Activated naive CD4-positive, alpha-beta T cell treated with anti-CD3 and anti-CD28 coated beads, Interleukin-2, amount 50 U/mL, for 24 hours (primary cell): ENCODE results near the gene HSPA9.

Experiments used
- H3K27ac Mint-ChIP-seq: one replicate; pipeline ENCODE4 v1.8.0; 2021; ENCODE audit warnings: mild to moderate bottlenecking, mixed read lengths
- H3K27me3 Mint-ChIP-seq: one replicate; pipeline ENCODE4 v1.8.0; 2021; ENCODE audit warnings: mixed read lengths
- H3K36me3 Mint-ChIP-seq: one replicate; pipeline ENCODE4 v1.8.0; 2021; ENCODE audit warnings: mixed read lengths
- H3K4me1 Mint-ChIP-seq: one replicate; pipeline ENCODE4 v1.8.0; 2021; ENCODE audit warnings: mixed read lengths
- H3K4me3 Mint-ChIP-seq: one replicate; pipeline ENCODE4 v1.8.0; 2021; ENCODE audit warnings: mild to moderate bottlenecking, mixed read lengths
- H3K9me3 Mint-ChIP-seq: one replicate; pipeline ENCODE4 v1.8.0; 2021; ENCODE audit warnings: mixed read lengths

HSPA9 gene

GRCh38 chr5:138575194-138576015 lies at the start of gene HSPA9:
Gene HSPA9 (minus strand): TSS chr5:138575401. CDS start chr5:138575318, 83 bp downstream.
- Mint-ChIP-seq H3K4me3 (peak within 1 kb of the TSS; percentile 97), H3K27me3 (no peaks in the 10 kb centered on the region), H3K9me3 (no peaks in the 10 kb centered on the region), H3K27ac (peak within 1 kb of the TSS; percentile 100), H3K4me1 (peaks cover 35% of the 10 kb centered on the region), H3K36me3 (peaks cover 14% of the 10 kb centered on the region)

GRCh38 chr5:138623053-138623452 lies 47.9 kb upstream of the HSPA9 start:
- no peak overlapping the region for H3K27ac Mint-ChIP-seq
- H3K27me3 Mint-ChIP-seq = peaks cover 25% of the 10 kb centered on the region
- no peaks in the 10 kb centered on the region for H3K9me3 Mint-ChIP-seq
- H3K36me3 Mint-ChIP-seq = peaks cover 2% of the 10 kb centered on the region
- H3K4me1 Mint-ChIP-seq = no peaks in the 10 kb centered on the region
- no peak overlapping the region for H3K4me3 Mint-ChIP-seq

GRCh38 chr5:138622051-138622450 lies 46.9 kb upstream of the HSPA9 start:
- Mint-ChIP-seq H3K4me3 (no peak overlapping the region), H3K9me3 (no peaks in the 10 kb centered on the region), H3K27ac (no peak overlapping the region), H3K36me3 (peaks cover 2% of the 10 kb centered on the region), H3K27me3 (peaks cover 24% of the 10 kb centered on the region), H3K4me1 (no peaks in the 10 kb centered on the region)

- Mint-ChIP-seq H3K36me3 (peaks cover 2% of the 10 kb centered on the region), H3K9me3 (no peaks in the 10 kb centered on the region), H3K27me3 (peaks cover 23% of the 10 kb centered on the region), H3K4me1 (no peaks in the 10 kb centered on the region), H3K27ac (no peak overlapping the region), H3K4me3 (no peak overlapping the region)
Measured at GRCh38 chr5:138620663-138621224, 45.5 kb upstream of the HSPA9 start.

- H3K27me3 Mint-ChIP-seq = peaks cover 27% of the 10 kb centered on the region
- no peak overlapping the region for H3K4me3 Mint-ChIP-seq
- H3K36me3 Mint-ChIP-seq = peaks cover 2% of the 10 kb centered on the region
- H3K27ac Mint-ChIP-seq = no peak overlapping the region
- H3K9me3 Mint-ChIP-seq = no peaks in the 10 kb centered on the region
- peaks cover 3% of the 10 kb centered on the region for H3K4me1 Mint-ChIP-seq
Measured at GRCh38 chr5:138616508-138616907, 41.3 kb upstream of the HSPA9 start.

- H3K9me3 Mint-ChIP-seq = no peaks in the 10 kb centered on the region
- peaks cover 24% of the 10 kb centered on the region for H3K27me3 Mint-ChIP-seq
- H3K4me1 Mint-ChIP-seq = peaks cover 11% of the 10 kb centered on the region
- H3K36me3 Mint-ChIP-seq = no peaks in the 10 kb centered on the region
- H3K4me3 Mint-ChIP-seq = no peak overlapping the region
- no peak overlapping the region for H3K27ac Mint-ChIP-seq
Measured at GRCh38 chr5:138615461-138615860, 40.3 kb upstream of the HSPA9 start.

- Mint-ChIP-seq H3K9me3 (no peaks in the 10 kb centered on the region), H3K4me3 (no peak overlapping the region), H3K4me1 (peaks cover 11% of the 10 kb centered on the region), H3K27me3 (peaks cover 29% of the 10 kb centered on the region), H3K36me3 (no peaks in the 10 kb centered on the region), H3K27ac (no peak overlapping the region)
Measured at GRCh38 chr5:138611678-138612218, 36.5 kb upstream of the HSPA9 start.

- Mint-ChIP-seq H3K27ac (no peak overlapping the region), H3K4me1 (peaks cover 11% of the 10 kb centered on the region), H3K4me3 (no peak overlapping the region), H3K27me3 (peaks cover 29% of the 10 kb centered on the region), H3K36me3 (no peaks in the 10 kb centered on the region), H3K9me3 (no peaks in the 10 kb centered on the region)
Measured at GRCh38 chr5:138610918-138611677, 35.9 kb upstream of the HSPA9 start.

- no peaks in the 10 kb centered on the region for H3K36me3 Mint-ChIP-seq
- H3K27me3 Mint-ChIP-seq = peaks cover 27% of the 10 kb centered on the region
- no peak overlapping the region for H3K4me3 Mint-ChIP-seq
- no peaks in the 10 kb centered on the region for H3K9me3 Mint-ChIP-seq
- no peak overlapping the region for H3K27ac Mint-ChIP-seq
- peaks cover 11% of the 10 kb centered on the region for H3K4me1 Mint-ChIP-seq
Measured at GRCh38 chr5:138610415-138610917, 35.3 kb upstream of the HSPA9 start.

GRCh38 chr5:138606378-138607064 lies 31.3 kb upstream of the HSPA9 start:
- peaks cover 29% of the 10 kb centered on the region for H3K4me1 Mint-ChIP-seq
- no peaks in the 10 kb centered on the region for H3K36me3 Mint-ChIP-seq
- no peak overlapping the region for H3K27ac Mint-ChIP-seq
- H3K9me3 Mint-ChIP-seq = no peaks in the 10 kb centered on the region
- H3K4me3 Mint-ChIP-seq = no peak overlapping the region
- H3K27me3 Mint-ChIP-seq = peaks cover 15% of the 10 kb centered on the region

- H3K36me3 Mint-ChIP-seq = no peaks in the 10 kb centered on the region
- H3K27ac Mint-ChIP-seq = no peak overlapping the region
- peaks cover 21% of the 10 kb centered on the region for H3K4me1 Mint-ChIP-seq
- no peaks in the 10 kb centered on the region for H3K9me3 Mint-ChIP-seq
- peaks cover 16% of the 10 kb centered on the region for H3K27me3 Mint-ChIP-seq
- no peak overlapping the region for H3K4me3 Mint-ChIP-seq
Measured at GRCh38 chr5:138605254-138605972, 30.2 kb upstream of the HSPA9 start.

- Mint-ChIP-seq H3K27ac (no peak overlapping the region), H3K4me3 (no peak overlapping the region), H3K27me3 (peaks cover 15% of the 10 kb centered on the region), H3K36me3 (no peaks in the 10 kb centered on the region), H3K9me3 (no peaks in the 10 kb centered on the region), H3K4me1 (peaks cover 21% of the 10 kb centered on the region)
Measured at GRCh38 chr5:138604176-138604785, 29.1 kb upstream of the HSPA9 start.

- Mint-ChIP-seq H3K9me3 (no peaks in the 10 kb centered on the region), H3K36me3 (no peaks in the 10 kb centered on the region), H3K27ac (no peak overlapping the region), H3K27me3 (peaks cover 15% of the 10 kb centered on the region), H3K4me1 (peaks cover 21% of the 10 kb centered on the region), H3K4me3 (no peak overlapping the region)
Measured at GRCh38 chr5:138603249-138603920, 28.2 kb upstream of the HSPA9 start.
